ENCODE results near the gene ZEB2. TPM values are rescaled to one million over a fixed set of nuclear protein-coding genes. Genes with fewer than 3 reads are reported as not detected.

Gene ZEB2
- total and polyA plus RNA-seq, 4 donors, result 7.6 to 39.6 (median 22.2) TPM

- no peak for TF ChIP-seq NR2F2 (IDR thresholded peaks at IDR 0.05)
- TF ChIP-seq TAF1 (conservative IDR thresholded peaks at IDR 0.05), result no peak
- TF ChIP-seq HNF4G (IDR thresholded peaks at IDR 0.05), result no peak
- no peak for TF ChIP-seq GABPA (IDR thresholded peaks at IDR 0.05 in 1 of 2, conservative IDR thresholded peaks at IDR 0.05 in 1 of 2)
- TF ChIP-seq FOXA1 (IDR thresholded peaks at IDR 0.05), result no peak
- no peak for TF ChIP-seq MAX (IDR thresholded peaks at IDR 0.05)
- no peak for TF ChIP-seq RAD21 (IDR thresholded peaks at IDR 0.05)
- TF ChIP-seq JUND (IDR thresholded peaks at IDR 0.05), result no peak
- TF ChIP-seq FOXA2 (IDR thresholded peaks at IDR 0.05), result no peak
- no peak for TF ChIP-seq REST (IDR thresholded peaks at IDR 0.05)
- TF ChIP-seq RXRA (IDR thresholded peaks at IDR 0.05), result no peak
- no peak for TF ChIP-seq SP1 (IDR thresholded peaks at IDR 0.05)
- WGBS, result 75% methylated on average over 10 of the region's 10 CpGs
- H3K4me3 ChIP-seq (ENCODE audit: low read depth in 1 of 3, low read length in 3 of 3), result no peak overlapping the region
- no peak for DNase-seq (ENCODE audit: low spot score)
- H3K36me3 ChIP-seq (ENCODE audit: control insufficient read depth in 4 of 4, insufficient read depth in 3 of 4, low read depth in 1 of 4, low read length in 3 of 4), result no peaks in the 10 kb centered on the region
- no peaks in the 10 kb centered on the region for H3K4me1 ChIP-seq (ENCODE audit: control insufficient read depth in 4 of 4, insufficient read depth in 4 of 4, low read length in 3 of 4)
- peak overlapping the region; percentile 11 to 42 for H3K27ac ChIP-seq (ENCODE audit: low read depth in 1 of 2, low read length in 2 of 2)
- no peaks in the 10 kb centered on the region for H3K9me3 ChIP-seq (ENCODE audit: control insufficient read depth in 4 of 4, low read length in 3 of 4)
- H3K27me3 ChIP-seq (ENCODE audit: control insufficient read depth in 4 of 4, insufficient read depth in 4 of 4, low read length in 3 of 4), result no peaks in the 10 kb centered on the region
- H3K9ac ChIP-seq (ENCODE audit: low read depth in 1 of 2, low read length in 2 of 2), result no peak overlapping the region
Observed at GRCh38 chr2:144430722-144431391, 89.1 kb downstream of the ZEB2 start.

- no peak for DNase-seq (ENCODE audit: low spot score)
- TF ChIP-seq FOXA1 (IDR thresholded peaks at IDR 0.05) (no peak), MAX (IDR thresholded peaks at IDR 0.05) (no peak), SP1 (IDR thresholded peaks at IDR 0.05) (no peak), NR2F2 (IDR thresholded peaks at IDR 0.05) (no peak), JUND (IDR thresholded peaks at IDR 0.05) (no peak), ATF3 (IDR thresholded peaks at IDR 0.05) (no peak), TAF1 (conservative IDR thresholded peaks at IDR 0.05) (no peak), FOXA2 (IDR thresholded peaks at IDR 0.05) (no peak), REST (IDR thresholded peaks at IDR 0.05) (no peak), ZBTB33 (IDR thresholded peaks at IDR 0.05) (no peak)
- Histone ChIP-seq H3K9ac (ENCODE audit: low read depth in 1 of 2, low read length in 2 of 2) (no peak overlapping the region), H3K27ac (ENCODE audit: low read depth in 1 of 2, low read length in 2 of 2) (no peak overlapping the region), H3K9me3 (ENCODE audit: control insufficient read depth in 4 of 4, low read length in 3 of 4) (no peaks in the 10 kb centered on the region), H3K36me3 (ENCODE audit: control insufficient read depth in 4 of 4, insufficient read depth in 3 of 4, low read depth in 1 of 4, low read length in 3 of 4) (no peaks in the 10 kb centered on the region), H3K4me3 (ENCODE audit: low read depth in 1 of 3, low read length in 3 of 3) (no peak overlapping the region), H3K27me3 (ENCODE audit: control insufficient read depth in 4 of 4, insufficient read depth in 4 of 4, low read length in 3 of 4) (peaks cover 0 to 3% (median 0%) of the 10 kb centered on the region in 4 donors), H3K4me1 (ENCODE audit: control insufficient read depth in 4 of 4, insufficient read depth in 4 of 4, low read length in 3 of 4) (no peaks in the 10 kb centered on the region)
- 67% methylated on average over 6 of the region's 6 CpGs for WGBS
Observed at GRCh38 chr2:144429396-144430112, 90.4 kb downstream of the ZEB2 start.
